Parathyroid adenoma (tissue), 2 donors: ENCODE measurements around the gene PLEKHA1.

Experiments used
- H2AFZ ChIP-seq: fragments of 300-600 bp; sonication (generic); one replicate; pipeline ENCODE4 v1.7.0; 2017; ENCODE audit warnings: antibody characterized with exemption, mild to moderate bottlenecking
- H3K27ac ChIP-seq: fragments of 300-600 bp; sonication (generic); one replicate; pipeline ENCODE4 v1.7.0; 2017
- H3K27me3 ChIP-seq: fragments of 300-600 bp; sonication (generic); one replicate; pipeline ENCODE4 v1.7.0; 2017; ENCODE audit warnings: low read length; ENCODE audit not compliant: control insufficient read depth, insufficient read depth
- H3K36me3 ChIP-seq: fragments of 300-600 bp; sonication (generic); one replicate; pipeline ENCODE4 v1.7.0; 2017; ENCODE audit warnings: low read length; ENCODE audit not compliant: control insufficient read depth, insufficient read depth
- H3K4me1 ChIP-seq: fragments of 300-600 bp; sonication (generic); one replicate; pipeline ENCODE4 v1.7.0; 2017; ENCODE audit warnings: control low read depth
- H3K4me2 ChIP-seq: fragments of 300-600 bp; sonication (generic); one replicate; pipeline ENCODE4 v1.7.0; 2017; ENCODE audit warnings: low read length
- H3K4me3 ChIP-seq: fragments of 300-600 bp; sonication (generic); one replicate; pipeline ENCODE4 v1.7.0; 2017; ENCODE audit warnings: low read depth, low read length
- H3K79me2 ChIP-seq: fragments of 300-600 bp; sonication (generic); one replicate; pipeline ENCODE4 v1.7.0; 2017; ENCODE audit warnings: control low read depth
- H3K9ac ChIP-seq: fragments of 300-600 bp; sonication (generic); one replicate; pipeline ENCODE4 v1.7.0; 2017; ENCODE audit warnings: mild to moderate bottlenecking
- H3K9me3 ChIP-seq: fragments of 300-600 bp; sonication (generic); one replicate; pipeline ENCODE4 v1.7.0; 2017; ENCODE audit warnings: low read length; ENCODE audit not compliant: control insufficient read depth
- TF ChIP-seq, protein P1 (sequence below): fragments of 300-600 bp; sonication (generic); IDR thresholded peaks from one replicate; pipeline ENCODE4 v1.7.0; 2017; ENCODE audit warnings: antibody characterized with exemption, mild to moderate bottlenecking
- donor health status: primary hyperparathyroidism.

PLEKHA1 gene

DNA sequence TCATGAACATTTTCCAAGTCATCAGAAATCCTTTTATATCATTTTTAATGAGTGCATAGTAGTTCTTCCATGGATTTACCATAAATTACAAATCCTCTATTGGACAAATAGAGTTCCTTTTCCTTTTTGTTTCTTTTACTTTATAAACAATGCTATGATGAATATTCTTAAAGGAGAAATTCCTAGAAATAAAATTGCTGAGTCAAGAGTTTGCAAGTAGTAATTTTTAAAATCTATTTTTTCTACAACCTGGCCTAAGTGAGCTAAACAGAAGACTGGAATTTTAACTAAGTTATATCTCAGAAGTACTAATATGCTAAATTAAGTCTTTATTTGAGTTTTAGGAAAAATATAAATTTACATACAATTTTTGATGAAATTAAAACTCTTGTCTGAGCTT, 38.8 kb downstream of the PLEKHA1 start:
- H3K4me2 ChIP-seq: no peak overlapping the region
- no peaks in the 10 kb centered on the region for H3K79me2 ChIP-seq
- no peak overlapping the region for H3K27ac ChIP-seq
- TF ChIP-seq, protein P1, sequence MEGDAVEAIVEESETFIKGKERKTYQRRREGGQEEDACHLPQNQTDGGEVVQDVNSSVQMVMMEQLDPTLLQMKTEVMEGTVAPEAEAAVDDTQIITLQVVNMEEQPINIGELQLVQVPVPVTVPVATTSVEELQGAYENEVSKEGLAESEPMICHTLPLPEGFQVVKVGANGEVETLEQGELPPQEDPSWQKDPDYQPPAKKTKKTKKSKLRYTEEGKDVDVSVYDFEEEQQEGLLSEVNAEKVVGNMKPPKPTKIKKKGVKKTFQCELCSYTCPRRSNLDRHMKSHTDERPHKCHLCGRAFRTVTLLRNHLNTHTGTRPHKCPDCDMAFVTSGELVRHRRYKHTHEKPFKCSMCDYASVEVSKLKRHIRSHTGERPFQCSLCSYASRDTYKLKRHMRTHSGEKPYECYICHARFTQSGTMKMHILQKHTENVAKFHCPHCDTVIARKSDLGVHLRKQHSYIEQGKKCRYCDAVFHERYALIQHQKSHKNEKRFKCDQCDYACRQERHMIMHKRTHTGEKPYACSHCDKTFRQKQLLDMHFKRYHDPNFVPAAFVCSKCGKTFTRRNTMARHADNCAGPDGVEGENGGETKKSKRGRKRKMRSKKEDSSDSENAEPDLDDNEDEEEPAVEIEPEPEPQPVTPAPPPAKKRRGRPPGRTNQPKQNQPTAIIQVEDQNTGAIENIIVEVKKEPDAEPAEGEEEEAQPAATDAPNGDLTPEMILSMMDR: no peak
- H3K27me3 ChIP-seq: no peaks in the 10 kb centered on the region
- H3K4me1 ChIP-seq: no peaks in the 10 kb centered on the region
- H2AFZ ChIP-seq: no peak overlapping the region
- no peak overlapping the region for H3K9ac ChIP-seq
- no peaks in the 10 kb centered on the region for H3K36me3 ChIP-seq
- no peak overlapping the region for H3K4me3 ChIP-seq
- H3K9me3 ChIP-seq: no peaks in the 10 kb centered on the region

DNA sequence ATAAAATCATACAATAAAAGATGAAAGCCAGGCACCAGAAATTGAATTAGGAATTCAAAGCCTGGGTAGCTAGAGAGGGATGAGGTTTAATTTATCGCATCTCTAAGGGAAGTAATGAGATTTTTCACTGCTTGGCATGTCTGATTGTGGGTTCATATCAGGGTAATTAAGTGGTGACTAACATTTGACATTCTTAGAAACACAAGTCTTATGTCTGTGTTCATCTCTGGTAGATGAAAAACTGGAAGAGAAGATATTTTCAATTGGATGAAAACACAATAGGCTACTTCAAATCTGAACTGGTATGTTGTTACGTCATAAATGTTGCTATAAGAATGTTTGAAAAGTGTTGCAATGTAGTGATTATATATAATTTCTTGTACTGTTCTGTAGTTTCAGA, 43.2 kb downstream of the PLEKHA1 start:
- TF ChIP-seq, protein P1: no peak
- no peak overlapping the region for H2AFZ ChIP-seq

DNA sequence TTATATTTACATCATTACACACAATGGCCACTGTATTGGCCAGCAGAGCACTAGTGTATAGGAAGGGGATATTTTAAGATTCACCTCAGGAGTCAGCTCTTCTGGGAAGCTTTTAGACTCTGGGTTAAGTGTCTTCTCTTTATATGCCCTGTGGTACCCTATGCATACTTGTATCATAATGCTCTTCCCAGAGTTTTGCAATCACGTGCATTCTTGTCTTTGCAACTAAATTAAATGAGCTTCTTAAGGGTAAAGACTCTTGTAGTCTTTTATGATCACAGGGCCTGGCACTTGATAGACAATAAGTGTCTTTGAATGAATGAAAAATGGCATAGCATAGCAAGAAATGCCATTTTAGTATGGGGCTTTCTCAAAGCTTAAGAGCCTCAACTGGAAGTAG, 44.5 kb downstream of the PLEKHA1 start:
- Histone ChIP-seq H3K79me2 (no peaks in the 10 kb centered on the region), H3K27ac (no peak overlapping the region), H3K4me2 (no peak overlapping the region), H3K36me3 (no peaks in the 10 kb centered on the region), H3K9ac (no peak overlapping the region), H3K9me3 (no peaks in the 10 kb centered on the region), H2AFZ (no peak overlapping the region), H3K4me3 (no peak overlapping the region), H3K27me3 (no peaks in the 10 kb centered on the region), H3K4me1 (no peaks in the 10 kb centered on the region)
- TF ChIP-seq, protein P1: no peak

More for the DNA sequence above, 43.2 kb downstream of the PLEKHA1 start:
- Histone ChIP-seq H3K9ac (no peak overlapping the region), H3K27me3 (no peaks in the 10 kb centered on the region), H3K4me1 (no peaks in the 10 kb centered on the region), H3K27ac (no peak overlapping the region), H3K36me3 (no peaks in the 10 kb centered on the region), H3K79me2 (no peaks in the 10 kb centered on the region), H3K4me2 (no peak overlapping the region), H3K9me3 (no peaks in the 10 kb centered on the region), H3K4me3 (no peak overlapping the region)

DNA sequence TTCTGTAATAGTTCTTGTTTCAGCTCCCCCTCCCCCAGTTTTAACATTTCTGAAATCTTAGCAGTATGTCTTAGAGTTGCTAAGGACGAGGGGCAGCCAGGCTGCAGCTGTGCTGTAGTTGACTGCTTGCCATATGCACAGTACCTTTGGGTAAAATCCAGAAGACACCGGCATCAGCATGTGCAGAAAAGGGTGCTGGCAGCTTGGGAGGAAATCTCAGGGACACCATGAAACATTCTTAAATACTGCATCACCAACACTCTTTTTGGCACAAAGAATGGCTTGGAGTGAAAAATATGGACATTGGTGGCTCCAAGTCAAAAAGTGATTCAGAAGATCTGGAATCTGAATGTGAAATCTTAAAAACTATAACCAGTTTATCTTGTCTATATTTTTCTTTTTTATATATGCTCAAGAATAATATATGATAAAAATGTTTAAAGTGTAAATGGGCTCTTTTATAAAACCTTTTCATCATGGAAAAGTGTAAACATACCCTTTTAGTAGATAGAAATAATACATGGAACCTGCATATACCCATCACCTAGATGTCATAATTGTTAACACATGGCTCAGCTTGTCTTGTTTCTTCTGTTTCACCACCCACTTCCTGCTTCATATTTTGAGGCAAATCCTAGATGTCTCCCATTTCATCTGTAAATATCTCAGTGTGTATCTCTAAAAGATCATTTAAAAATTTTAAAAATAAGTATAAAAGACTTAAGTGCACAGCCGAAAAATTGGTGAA, 45.5 kb downstream of the PLEKHA1 start:
- Histone ChIP-seq H3K4me1 (no peaks in the 10 kb centered on the region), H3K9ac (no peak overlapping the region), H3K27ac (no peak overlapping the region)

More for the DNA sequence above, 45.5 kb downstream of the PLEKHA1 start:
- no peak overlapping the region for H3K4me2 ChIP-seq
- no peaks in the 10 kb centered on the region for H3K9me3 ChIP-seq
- H3K36me3 ChIP-seq: no peaks in the 10 kb centered on the region
- no peaks in the 10 kb centered on the region for H3K79me2 ChIP-seq
- TF ChIP-seq, protein P1: no peak
- no peaks in the 10 kb centered on the region for H3K27me3 ChIP-seq
- no peak overlapping the region for H2AFZ ChIP-seq
- no peak overlapping the region for H3K4me3 ChIP-seq
